ENCODE measurements around the gene PER1. TPM values are rescaled to one million over a fixed set of nuclear protein-coding genes. Genes with fewer than 3 reads are reported as not detected.
A peak's percentile ranks its signal among the peaks of the same experiment; 100 is the strongest.

PER1 gene
- total and polyA plus RNA-seq, 10 of the 15 experiments (the other 5 are each of a cell fraction or from before 2014, with no cell fraction given): 0.02 to 25.1 (median 5.4) TPM

DNA sequence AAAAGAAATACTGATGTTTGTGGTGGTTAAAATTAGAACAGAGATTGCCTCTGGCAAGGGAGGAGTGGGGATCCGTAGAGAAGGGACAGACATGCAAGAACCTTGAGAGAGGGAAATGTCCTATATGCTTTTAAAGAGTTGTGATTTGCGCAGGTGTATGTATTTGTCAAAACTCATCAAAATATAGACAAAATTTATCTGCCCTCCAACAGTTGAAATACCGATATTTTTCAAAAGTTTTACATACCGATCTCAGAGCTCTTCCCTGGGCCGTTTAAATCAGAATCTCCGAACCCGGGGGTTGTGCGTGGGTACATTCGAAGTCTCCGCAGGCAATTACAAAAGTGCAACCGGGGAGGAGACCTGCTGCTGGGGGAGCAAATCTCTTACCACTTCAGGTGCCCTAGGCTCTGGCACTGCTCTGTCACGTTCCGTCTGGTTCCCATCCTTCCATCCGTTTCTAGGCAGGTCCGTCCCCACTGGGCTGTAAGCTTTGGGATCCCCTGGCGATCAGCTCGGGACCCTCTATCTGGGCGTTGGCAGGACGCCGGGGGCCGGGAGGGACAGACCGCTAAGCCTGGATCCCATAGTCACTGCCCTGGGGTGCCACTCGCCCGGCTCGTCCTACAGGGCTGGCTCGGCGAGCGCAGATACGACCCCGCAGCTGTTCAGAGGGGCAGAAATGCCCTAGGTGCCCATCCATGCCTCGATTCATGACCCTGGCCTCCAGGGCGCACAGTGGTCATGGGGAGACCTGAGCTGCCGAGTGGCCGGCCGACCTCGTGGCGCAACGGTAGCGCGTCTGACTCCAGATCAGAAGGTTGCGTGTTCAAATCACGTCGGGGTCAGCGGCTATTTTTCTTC lies 33.6 kb upstream of the PER1 start (continued):
- no peak for TF ChIP-seq JUNB (IDR thresholded peaks at IDR 0.05)
- TF ChIP-seq, protein P1, sequence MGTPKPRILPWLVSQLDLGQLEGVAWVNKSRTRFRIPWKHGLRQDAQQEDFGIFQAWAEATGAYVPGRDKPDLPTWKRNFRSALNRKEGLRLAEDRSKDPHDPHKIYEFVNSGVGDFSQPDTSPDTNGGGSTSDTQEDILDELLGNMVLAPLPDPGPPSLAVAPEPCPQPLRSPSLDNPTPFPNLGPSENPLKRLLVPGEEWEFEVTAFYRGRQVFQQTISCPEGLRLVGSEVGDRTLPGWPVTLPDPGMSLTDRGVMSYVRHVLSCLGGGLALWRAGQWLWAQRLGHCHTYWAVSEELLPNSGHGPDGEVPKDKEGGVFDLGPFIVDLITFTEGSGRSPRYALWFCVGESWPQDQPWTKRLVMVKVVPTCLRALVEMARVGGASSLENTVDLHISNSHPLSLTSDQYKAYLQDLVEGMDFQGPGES (IDR thresholded peaks at IDR 0.05): 0 out of 2 replicates have a peak, but pooled peaks have one; percentile 2
- no peak for TF ChIP-seq TCF7 (IDR thresholded peaks at IDR 0.05; ENCODE audit: borderline replicate concordance)
- no peak for TF ChIP-seq NR2C2 (IDR thresholded peaks at IDR 0.05; ENCODE audit: borderline replicate concordance, control insufficient read depth, insufficient read length, low read depth)
- TF ChIP-seq, protein P2, sequence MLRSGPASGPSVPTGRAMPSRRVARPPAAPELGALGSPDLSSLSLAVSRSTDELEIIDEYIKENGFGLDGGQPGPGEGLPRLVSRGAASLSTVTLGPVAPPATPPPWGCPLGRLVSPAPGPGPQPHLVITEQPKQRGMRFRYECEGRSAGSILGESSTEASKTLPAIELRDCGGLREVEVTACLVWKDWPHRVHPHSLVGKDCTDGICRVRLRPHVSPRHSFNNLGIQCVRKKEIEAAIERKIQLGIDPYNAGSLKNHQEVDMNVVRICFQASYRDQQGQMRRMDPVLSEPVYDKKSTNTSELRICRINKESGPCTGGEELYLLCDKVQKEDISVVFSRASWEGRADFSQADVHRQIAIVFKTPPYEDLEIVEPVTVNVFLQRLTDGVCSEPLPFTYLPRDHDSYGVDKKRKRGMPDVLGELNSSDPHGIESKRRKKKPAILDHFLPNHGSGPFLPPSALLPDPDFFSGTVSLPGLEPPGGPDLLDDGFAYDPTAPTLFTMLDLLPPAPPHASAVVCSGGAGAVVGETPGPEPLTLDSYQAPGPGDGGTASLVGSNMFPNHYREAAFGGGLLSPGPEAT (IDR thresholded peaks at IDR 0.05; ENCODE audit: low read depth): no peak
- peak; percentile 39; the same call in 1 of the 2 replicates for TF ChIP-seq LARP7 (IDR thresholded peaks at IDR 0.05)
- TF ChIP-seq, protein P3, sequence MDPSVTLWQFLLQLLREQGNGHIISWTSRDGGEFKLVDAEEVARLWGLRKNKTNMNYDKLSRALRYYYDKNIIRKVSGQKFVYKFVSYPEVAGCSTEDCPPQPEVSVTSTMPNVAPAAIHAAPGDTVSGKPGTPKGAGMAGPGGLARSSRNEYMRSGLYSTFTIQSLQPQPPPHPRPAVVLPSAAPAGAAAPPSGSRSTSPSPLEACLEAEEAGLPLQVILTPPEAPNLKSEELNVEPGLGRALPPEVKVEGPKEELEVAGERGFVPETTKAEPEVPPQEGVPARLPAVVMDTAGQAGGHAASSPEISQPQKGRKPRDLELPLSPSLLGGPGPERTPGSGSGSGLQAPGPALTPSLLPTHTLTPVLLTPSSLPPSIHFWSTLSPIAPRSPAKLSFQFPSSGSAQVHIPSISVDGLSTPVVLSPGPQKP (IDR thresholded peaks at IDR 0.05; ENCODE audit: low read depth, low read length): no peak
- no peak for TF ChIP-seq STAT3 (IDR thresholded peaks at IDR 0.05; ENCODE audit: low read depth, low read length)
- no peak for TF ChIP-seq HDGF (IDR thresholded peaks at IDR 0.05)
- TF ChIP-seq ATF7 (IDR thresholded peaks at IDR 0.05; ENCODE audit: low read depth): no peak
- TF ChIP-seq WRNIP1 (IDR thresholded peaks at IDR 0.05; ENCODE audit: borderline replicate concordance, low read depth, low read length): no peak
- TF ChIP-seq ZNF24 (IDR thresholded peaks at IDR 0.05): peak; percentile 98
- no peak for TF ChIP-seq SMAD5 (IDR thresholded peaks at IDR 0.05; ENCODE audit: low read depth)
- peak; percentile 47 for TF ChIP-seq POLR2AphosphoS5 (IDR thresholded peaks at IDR 0.05; ENCODE audit: low read length)
- TF ChIP-seq RBBP5 (conservative IDR thresholded peaks at IDR 0.05): no peak
- TF ChIP-seq ETV6 (conservative IDR thresholded peaks at IDR 0.05 in 1 of 2, IDR thresholded peaks at IDR 0.05 in 1 of 2; ENCODE audit: borderline replicate concordance in 1 of 2, low read depth in 1 of 2): no peak
- no peak for TF ChIP-seq FOXK2 (IDR thresholded peaks at IDR 0.05)
- TF ChIP-seq JUND (IDR thresholded peaks at IDR 0.05; ENCODE audit: low read depth, low read length): no peak
- peak; percentile 83 for TF ChIP-seq GATAD2B (conservative IDR thresholded peaks at IDR 0.05; ENCODE audit: low read depth)
- TF ChIP-seq, protein P4, sequence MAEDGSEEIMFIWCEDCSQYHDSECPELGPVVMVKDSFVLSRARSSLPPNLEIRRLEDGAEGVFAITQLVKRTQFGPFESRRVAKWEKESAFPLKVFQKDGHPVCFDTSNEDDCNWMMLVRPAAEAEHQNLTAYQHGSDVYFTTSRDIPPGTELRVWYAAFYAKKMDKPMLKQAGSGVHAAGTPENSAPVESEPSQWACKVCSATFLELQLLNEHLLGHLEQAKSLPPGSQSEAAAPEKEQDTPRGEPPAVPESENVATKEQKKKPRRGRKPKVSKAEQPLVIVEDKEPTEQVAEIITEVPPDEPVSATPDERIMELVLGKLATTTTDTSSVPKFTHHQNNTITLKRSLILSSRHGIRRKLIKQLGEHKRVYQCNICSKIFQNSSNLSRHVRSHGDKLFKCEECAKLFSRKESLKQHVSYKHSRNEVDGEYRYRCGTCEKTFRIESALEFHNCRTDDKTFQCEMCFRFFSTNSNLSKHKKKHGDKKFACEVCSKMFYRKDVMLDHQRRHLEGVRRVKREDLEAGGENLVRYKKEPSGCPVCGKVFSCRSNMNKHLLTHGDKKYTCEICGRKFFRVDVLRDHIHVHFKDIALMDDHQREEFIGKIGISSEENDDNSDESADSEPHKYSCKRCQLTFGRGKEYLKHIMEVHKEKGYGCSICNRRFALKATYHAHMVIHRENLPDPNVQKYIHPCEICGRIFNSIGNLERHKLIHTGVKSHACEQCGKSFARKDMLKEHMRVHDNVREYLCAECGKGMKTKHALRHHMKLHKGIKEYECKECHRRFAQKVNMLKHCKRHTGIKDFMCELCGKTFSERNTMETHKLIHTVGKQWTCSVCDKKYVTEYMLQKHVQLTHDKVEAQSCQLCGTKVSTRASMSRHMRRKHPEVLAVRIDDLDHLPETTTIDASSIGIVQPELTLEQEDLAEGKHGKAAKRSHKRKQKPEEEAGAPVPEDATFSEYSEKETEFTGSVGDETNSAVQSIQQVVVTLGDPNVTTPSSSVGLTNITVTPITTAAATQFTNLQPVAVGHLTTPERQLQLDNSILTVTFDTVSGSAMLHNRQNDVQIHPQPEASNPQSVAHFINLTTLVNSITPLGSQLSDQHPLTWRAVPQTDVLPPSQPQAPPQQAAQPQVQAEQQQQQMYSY (CRISPR knock-in tag; IDR thresholded peaks at IDR 0.05): no peak
- TF ChIP-seq SIN3A (IDR thresholded peaks at IDR 0.05; ENCODE audit: low read depth, low read length): no peak
- peak; percentile 76 for TF ChIP-seq POLR2A (IDR thresholded peaks at IDR 0.05; ENCODE audit: low read depth, low read length)
- TF ChIP-seq BHLHE40 (IDR thresholded peaks at IDR 0.05; ENCODE audit: borderline replicate concordance in 1 of 2, low read depth in 2 of 2, low read length in 1 of 2): peak in 1 of 2 experiments; percentile 48; a peak in 1 of 4 replicates
- no peak for TF ChIP-seq RAD51 (IDR thresholded peaks at IDR 0.05)
